ENCODE measurements around the gene NLRP3. TPM values are rescaled to one million over a fixed set of nuclear protein-coding genes. Genes with fewer than 3 reads are reported as not detected.
A peak's percentile ranks its signal among the peaks of the same experiment; 100 is the strongest.
"Not testable (repeated sequence)": the region's sequence is repeated elsewhere in the genome, so short reads cannot be mapped to it uniquely, and the experiment has no call there.

The NLRP3 gene
- total RNA-seq, 1 donor from 2014 or later: under 0.01 TPM

- Histone ChIP-seq H3K4me3 (ENCODE audit: low read depth, low read length) (no peak overlapping the region), H3K27me3 (ENCODE audit: control insufficient read depth, insufficient read depth, low read length) (no peaks in the 10 kb centered on the region), H3K36me3 (ENCODE audit: control insufficient read depth, insufficient read depth, low read length) (no peaks in the 10 kb centered on the region)
- DNase-seq (ENCODE audit: low read depth) (no peak), FAIRE-seq (no peak)
- no peak for TF ChIP-seq CTCF (IDR thresholded peaks at IDR 0.05; ENCODE audit: insufficient read depth, low read length, severe bottlenecking)
Measured at GRCh38 chr1:247370786-247371732, 44.9 kb upstream of the NLRP3 start.

GRCh38 chr1:247371801-247372259, 44.1 kb upstream of the NLRP3 start:
- no peaks in the 10 kb centered on the region for H3K27me3 ChIP-seq (ENCODE audit: control insufficient read depth, insufficient read depth, low read length)
- TF ChIP-seq CTCF (IDR thresholded peaks at IDR 0.05; ENCODE audit: insufficient read depth, low read length, severe bottlenecking): no peak
- no peak overlapping the region for H3K4me3 ChIP-seq (ENCODE audit: low read depth, low read length)
- DNase-seq (ENCODE audit: low read depth): no peak
- FAIRE-seq: no peak
- no peaks in the 10 kb centered on the region for H3K36me3 ChIP-seq (ENCODE audit: control insufficient read depth, insufficient read depth, low read length)

GRCh38 chr1:247373721-247374141, 42.2 kb upstream of the NLRP3 start:
- peak; percentile 55 for TF ChIP-seq CTCF (IDR thresholded peaks at IDR 0.05; ENCODE audit: insufficient read depth, low read length, severe bottlenecking)
- Histone ChIP-seq H3K36me3 (ENCODE audit: control insufficient read depth, insufficient read depth, low read length) (no peaks in the 10 kb centered on the region), H3K4me3 (ENCODE audit: low read depth, low read length) (no peak overlapping the region), H3K27me3 (ENCODE audit: control insufficient read depth, insufficient read depth, low read length) (no peaks in the 10 kb centered on the region)
- no peak for FAIRE-seq
- DNase-seq (ENCODE audit: low read depth): no peak

- not testable (repeated sequence) for H3K27me3 ChIP-seq (ENCODE audit: control insufficient read depth, insufficient read depth, low read length); H3K36me3 ChIP-seq (ENCODE audit: control insufficient read depth, insufficient read depth, low read length); H3K4me3 ChIP-seq (ENCODE audit: low read depth, low read length); DNase-seq (ENCODE audit: low read depth); FAIRE-seq
Measured at GRCh38 chr1:247374651-247375334, 41.2 kb upstream of the NLRP3 start.

- H3K27me3 ChIP-seq (ENCODE audit: control insufficient read depth, insufficient read depth, low read length): no peaks in the 10 kb centered on the region
- TF ChIP-seq CTCF (IDR thresholded peaks at IDR 0.05; ENCODE audit: insufficient read depth, low read length, severe bottlenecking): no peak
- no peaks in the 10 kb centered on the region for H3K36me3 ChIP-seq (ENCODE audit: control insufficient read depth, insufficient read depth, low read length)
- no peak overlapping the region for H3K4me3 ChIP-seq (ENCODE audit: low read depth, low read length)
- FAIRE-seq: no peak
- no peak for DNase-seq (ENCODE audit: low read depth)
Measured at GRCh38 chr1:247375747-247376146, 40.2 kb upstream of the NLRP3 start.

- no peak for TF ChIP-seq CTCF (IDR thresholded peaks at IDR 0.05; ENCODE audit: insufficient read depth, low read length, severe bottlenecking)
- FAIRE-seq: no peak
- no peak for DNase-seq (ENCODE audit: low read depth)
Measured at GRCh38 chr1:247376659-247377058, 39.3 kb upstream of the NLRP3 start.

GRCh38 chr1:247377656-247378055, 38.3 kb upstream of the NLRP3 start:
- FAIRE-seq; DNase-seq (ENCODE audit: low read depth); H3K27me3 ChIP-seq (ENCODE audit: control insufficient read depth, insufficient read depth, low read length): not testable (repeated sequence)

More at GRCh38 chr1:247376659-247377058, 39.3 kb upstream of the NLRP3 start:
- Histone ChIP-seq H3K36me3 (ENCODE audit: control insufficient read depth, insufficient read depth, low read length) (no peaks in the 10 kb centered on the region), H3K27me3 (ENCODE audit: control insufficient read depth, insufficient read depth, low read length) (no peaks in the 10 kb centered on the region), H3K4me3 (ENCODE audit: low read depth, low read length) (no peak overlapping the region)

More at GRCh38 chr1:247377656-247378055, 38.3 kb upstream of the NLRP3 start:
- not testable (repeated sequence) for H3K4me3 ChIP-seq (ENCODE audit: low read depth, low read length); H3K36me3 ChIP-seq (ENCODE audit: control insufficient read depth, insufficient read depth, low read length)

Data from bronchial epithelial cell (primary cell).